Endothelial cell of umbilical vein (primary cell): ENCODE results near the gene HOXA3. TPM values are rescaled to one million over a fixed set of nuclear protein-coding genes. Genes with fewer than 3 reads are reported as not detected.

Experiments
- BruUV-seq: library from RNA; stranded (reverse); fragments of 400-500 nt; replicated peaks from 2 replicates; lab custom pipeline; 2021; lab: Mats Ljungman, UMichigan
- CTCF ChIA-PET: fragments of 300-600, 350-600 bp; sonication (Branson Sonifier 250); formaldehyde crosslinking; loops from one replicate; lab custom pipeline; 2021; ENCODE audit warnings: antibody characterized with exemption, inconsistent platforms; lab: Charles Lee
- POLR2A ChIA-PET: fragments of 300-600, 350-600 bp; sonication (Branson Sonifier 250); formaldehyde crosslinking; loops from one replicate; lab custom pipeline; 2021; ENCODE audit warnings: antibody characterized with exemption, inconsistent platforms; lab: Charles Lee
- DNase-seq: peaks from one replicate; pipeline ENCODE4 v3.0.0-alpha.2; 2011; ENCODE audit warnings: low read depth, low spot score
- FAIRE-seq: peaks from 2 replicates; lab custom pipeline; 2011; peaks lifted over from hg19 to GRCh38; lab: Jason Lieb, UNC
- H2AFZ ChIP-seq: 2 replicates; pipeline ENCODE4 v1.6.0; 2012; ENCODE audit warnings: low read depth, low read length, control low read depth, inconsistent platforms
- H3K27ac ChIP-seq: 2 replicates; pipeline ENCODE4 v1.5.1; 2011; ENCODE audit warnings: low read depth, mild to moderate bottlenecking, control low read depth, low read length, moderate library complexity; ENCODE audit not compliant: insufficient read depth
- H3K27me3 ChIP-seq, 2 experiments: 2 replicates each; pipeline versions ENCODE4 v1.6.0 to v1.6.1; 2011; ENCODE audit warnings: low read length in 2 of 2, mixed read lengths in 1 of 2; ENCODE audit not compliant: control insufficient read depth in 2 of 2, insufficient read depth in 2 of 2
- H3K36me3 ChIP-seq, 2 experiments: 2 replicates in 1 of 2; 3 replicates in 1 of 2; pipeline ENCODE4 v1.5.1; 2011; ENCODE audit warnings: low read length in 2 of 2, mild to moderate bottlenecking in 1 of 2, moderate library complexity in 1 of 2; ENCODE audit not compliant: control insufficient read depth in 2 of 2, insufficient read depth in 2 of 2; ENCODE audit errors: extremely low read depth in 1 of 2
- H3K4me1 ChIP-seq: 3 replicates; pipeline ENCODE4 v1.5.1; 2011; ENCODE audit warnings: mild to moderate bottlenecking, low read length; ENCODE audit not compliant: control insufficient read depth, insufficient read depth; ENCODE audit errors: extremely low read depth
- H3K4me2 ChIP-seq: 2 replicates; pipeline ENCODE4 v1.6.1; 2011; ENCODE audit warnings: low read length, control low read depth, mixed read lengths; ENCODE audit not compliant: insufficient read depth
- H3K4me3 ChIP-seq, 3 experiments: fragments of 200-600 bp in 1 of 3; sonication (generic), shearing (Covaris generic) in 1 of 3; replicated peaks in 1 of 3; 2 replicates each; pipeline ENCODE4 v1.5.1; 2011 to 2016; ENCODE audit warnings: control low read depth in 3 of 3, low read length in 3 of 3, mild to moderate bottlenecking in 2 of 3, inconsistent platforms in 1 of 3, low read depth in 1 of 3, moderate library complexity in 1 of 3; ENCODE audit not compliant: insufficient read depth in 1 of 3
- H3K79me2 ChIP-seq: 2 replicates; pipeline ENCODE4 v1.6.0; 2012; ENCODE audit warnings: low read length, inconsistent platforms; ENCODE audit not compliant: control insufficient read depth, insufficient read depth
- H3K9ac ChIP-seq: replicated peaks from 2 replicates; pipeline ENCODE3; 2011; ENCODE audit warnings: low read length, control low read depth; ENCODE audit not compliant: insufficient read depth; ENCODE audit errors: extremely low read depth
- H3K9me1 ChIP-seq: replicated peaks from 3 replicates; pipeline ENCODE4 v1.6.0; 2011; ENCODE audit warnings: mild to moderate bottlenecking, low read length; ENCODE audit not compliant: control insufficient read depth, insufficient read depth; ENCODE audit errors: extremely low read depth
- H3K9me3 ChIP-seq: replicated peaks from 2 replicates; pipeline ENCODE4 v1.5.1; 2012; ENCODE audit warnings: low read length, inconsistent platforms; ENCODE audit not compliant: control insufficient read depth, insufficient read depth
- H4K20me1 ChIP-seq: replicated peaks from 2 replicates; pipeline ENCODE3; 2011; ENCODE audit warnings: mild to moderate bottlenecking, low read length; ENCODE audit not compliant: control insufficient read depth, insufficient read depth; ENCODE audit errors: extremely low read depth
- EZH2 ChIP-seq: IDR thresholded peaks from 2 replicates; pipeline ENCODE4 v1.6.1; 2012; ENCODE audit warnings: borderline replicate concordance, low read depth, mild to moderate bottlenecking, moderate library complexity, low read length, inconsistent platforms; ENCODE audit not compliant: severe bottlenecking
- FOS ChIP-seq: IDR thresholded peaks from 2 replicates; pipeline ENCODE4 v1.6.1; 2011; ENCODE audit warnings: mild to moderate bottlenecking, low read length, moderate library complexity, borderline replicate concordance; ENCODE audit not compliant: insufficient read depth
- JUN ChIP-seq: IDR thresholded peaks from 2 replicates; pipeline ENCODE4 v1.6.1; 2011; ENCODE audit warnings: borderline replicate concordance, low read depth; ENCODE audit not compliant: insufficient read length, insufficient read depth
- MYC ChIP-seq: IDR thresholded peaks from one replicate; pipeline ENCODE4 v1.6.1; 2011; ENCODE audit warnings: mild to moderate bottlenecking, low read depth, low read length
- POLR2A ChIP-seq: IDR thresholded peaks from 2 replicates; pipeline ENCODE4 v1.6.1; 2012; ENCODE audit warnings: low read depth, mild to moderate bottlenecking, control low read depth, low read length
- POLR2AphosphoS5 ChIP-seq: IDR thresholded peaks from 2 replicates; pipeline ENCODE4 v1.6.1; 2012; ENCODE audit warnings: low read depth, mild to moderate bottlenecking, control low read depth, low read length, moderate library complexity; ENCODE audit not compliant: insufficient read depth
- dilution Hi-C: fragments of 300-500 bp; cut with MboI; formaldehyde crosslinking; loops from one replicate; pipeline ENCODE4 v1.15.0; 2019; ENCODE audit warnings: low sequenced_read_pairs; ENCODE audit not compliant: extremely low pct_ligation_motif_present
- intact Hi-C: fragments of 100-400 bp; cut with micrococcal nuclease; formaldehyde crosslinking; loops from one replicate; pipeline ENCODE4 v1.10.0; 2022
- polyA plus RNA-seq, 4 experiments: library from polyadenylated mRNA; depleted of rRNA in 3 of 4; stranded (reverse) in 3 of 4; unstranded in 1 of 4; fragments of >200 nt; gene quantifications; 2 replicates each; pipeline versions ENCODE4 v1.2.1 to v1.2.3, GENCODE V29; 2011 to 2012; ENCODE audit warnings: missing spikeins in 1 of 4
- total RNA-seq: library from RNA; stranded (reverse); gene quantifications from 2 replicates; pipeline ENCODE4 v1.2.3, GENCODE V29; 2021
- TF ChIP-seq, protein P1 (sequence below), 2 donors: IDR thresholded peaks; 1 replicate in 1 of 2; 2 replicates in 1 of 2; pipeline ENCODE4 v1.5.1; 2011; ENCODE audit warnings: low read length in 2 of 2, mild to moderate bottlenecking in 2 of 2, moderate library complexity in 2 of 2, control low read depth in 1 of 2, inconsistent platforms in 1 of 2, low read depth in 1 of 2; ENCODE audit not compliant: insufficient read depth in 1 of 2; ENCODE audit errors: extremely low read depth in 1 of 2
- TF ChIP-seq, protein P2 (sequence below): IDR thresholded peaks from 2 replicates; pipeline ENCODE4 v1.6.1; 2011; ENCODE audit not compliant: insufficient read depth, insufficient read length

Gene HOXA3
- total and polyA plus RNA-seq, 2 donors (not counting 3 experiments of a cell fraction or from before 2014, with no cell fraction given): 4.7 to 14.0 TPM

GRCh38 chr7:27092819-27093110, 59.6 kb downstream of the HOXA3 start:
- FAIRE-seq (no peak), DNase-seq (no peak)
- H3K79me2 ChIP-seq: peaks cover 25% of the 10 kb centered on the region
- TF ChIP-seq POLR2AphosphoS5 (no peak), FOS (no peak), MYC (no peak), JUN (no peak), EZH2 (no peak), POLR2A (no peak)
- TF ChIP-seq, protein P1, sequence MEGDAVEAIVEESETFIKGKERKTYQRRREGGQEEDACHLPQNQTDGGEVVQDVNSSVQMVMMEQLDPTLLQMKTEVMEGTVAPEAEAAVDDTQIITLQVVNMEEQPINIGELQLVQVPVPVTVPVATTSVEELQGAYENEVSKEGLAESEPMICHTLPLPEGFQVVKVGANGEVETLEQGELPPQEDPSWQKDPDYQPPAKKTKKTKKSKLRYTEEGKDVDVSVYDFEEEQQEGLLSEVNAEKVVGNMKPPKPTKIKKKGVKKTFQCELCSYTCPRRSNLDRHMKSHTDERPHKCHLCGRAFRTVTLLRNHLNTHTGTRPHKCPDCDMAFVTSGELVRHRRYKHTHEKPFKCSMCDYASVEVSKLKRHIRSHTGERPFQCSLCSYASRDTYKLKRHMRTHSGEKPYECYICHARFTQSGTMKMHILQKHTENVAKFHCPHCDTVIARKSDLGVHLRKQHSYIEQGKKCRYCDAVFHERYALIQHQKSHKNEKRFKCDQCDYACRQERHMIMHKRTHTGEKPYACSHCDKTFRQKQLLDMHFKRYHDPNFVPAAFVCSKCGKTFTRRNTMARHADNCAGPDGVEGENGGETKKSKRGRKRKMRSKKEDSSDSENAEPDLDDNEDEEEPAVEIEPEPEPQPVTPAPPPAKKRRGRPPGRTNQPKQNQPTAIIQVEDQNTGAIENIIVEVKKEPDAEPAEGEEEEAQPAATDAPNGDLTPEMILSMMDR (IDR thresholded peaks at IDR 0.05; ENCODE audit: extremely low read depth in 1 of 2, insufficient read depth in 1 of 2, low read depth in 1 of 2, low read length in 2 of 2): no peak
- TF ChIP-seq, protein P2, sequence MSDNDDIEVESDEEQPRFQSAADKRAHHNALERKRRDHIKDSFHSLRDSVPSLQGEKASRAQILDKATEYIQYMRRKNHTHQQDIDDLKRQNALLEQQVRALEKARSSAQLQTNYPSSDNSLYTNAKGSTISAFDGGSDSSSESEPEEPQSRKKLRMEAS: no peak
- no peaks in the 10 kb centered on the region for H3K9me3 ChIP-seq
- H2AFZ ChIP-seq: no peak overlapping the region
- POLR2A ChIA-PET: no interaction called here
- no TSS peak for BruUV-seq
- H3K36me3 ChIP-seq: no peaks in the 10 kb centered on the region
- no peak overlapping the region for H3K27ac ChIP-seq
- no peak overlapping the region for H3K4me2 ChIP-seq
- no peaks in the 10 kb centered on the region for H3K9me1 ChIP-seq
- no peak overlapping the region for H3K9ac ChIP-seq
- CTCF ChIA-PET: interaction anchor here (1.8 to 9.6 kb wide), 3 partner anchors 229 to 411 kb away, joined by 4 to 124 read pairs (median 5); partner anchors contain the start of gene SKAP2
- H3K4me1 ChIP-seq: peaks cover 19% of the 10 kb centered on the region
- H3K27me3 ChIP-seq: peaks cover 2 to 4% of the 10 kb centered on the region in 2 experiments
- no peak overlapping the region for H3K4me3 ChIP-seq
- H4K20me1 ChIP-seq: no peaks in the 10 kb centered on the region
- intact Hi-C loops: no loop called here
- dilution Hi-C loops: no loop called here
